HG03064 (cell line): ENCODE results near the gene EMID1.

Source experiments
- ATAC-seq: cut with Tn5 transposase; IDR thresholded peaks from one replicate; pipeline ENCODE4 v1.9.1; 2021; ENCODE audit warnings: low read depth; ENCODE audit not compliant: unreplicated experiment

Gene EMID1

DNA sequence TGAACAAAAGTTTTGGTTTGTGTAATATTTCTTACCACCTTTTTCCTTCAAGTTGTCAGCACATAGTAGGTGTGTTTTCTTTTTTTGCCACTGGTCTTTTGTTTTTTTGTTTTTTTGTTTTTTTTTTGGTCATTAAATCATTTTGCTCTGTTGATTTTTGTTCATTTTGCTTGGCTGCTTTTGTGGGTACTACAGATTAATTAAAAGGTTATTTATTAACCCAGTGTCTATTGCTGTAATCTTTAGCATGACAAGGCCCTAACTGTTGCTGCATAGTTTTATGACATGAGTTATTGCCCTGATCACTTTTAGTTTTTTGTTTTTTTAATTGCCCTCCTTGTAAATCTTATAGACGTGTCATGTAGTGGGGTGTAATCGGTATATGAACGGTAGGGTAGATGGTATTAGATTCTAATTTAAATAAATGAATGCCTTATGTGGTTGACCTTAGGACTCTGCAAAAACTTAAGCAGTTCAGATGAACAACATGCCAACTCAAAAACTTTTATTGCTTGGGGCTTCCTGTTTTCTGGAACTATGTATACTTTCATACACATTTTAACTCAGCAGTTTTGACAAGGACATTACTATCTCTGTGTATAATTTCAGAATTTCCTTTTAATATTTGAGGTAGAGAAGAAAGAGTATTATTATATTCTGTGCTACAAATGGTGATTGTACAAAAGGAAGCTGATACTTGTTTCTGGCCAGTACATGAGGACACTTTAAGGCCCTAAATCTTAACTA lies 70.3 kb downstream of the EMID1 start:
- no peak for ATAC-seq

DNA sequence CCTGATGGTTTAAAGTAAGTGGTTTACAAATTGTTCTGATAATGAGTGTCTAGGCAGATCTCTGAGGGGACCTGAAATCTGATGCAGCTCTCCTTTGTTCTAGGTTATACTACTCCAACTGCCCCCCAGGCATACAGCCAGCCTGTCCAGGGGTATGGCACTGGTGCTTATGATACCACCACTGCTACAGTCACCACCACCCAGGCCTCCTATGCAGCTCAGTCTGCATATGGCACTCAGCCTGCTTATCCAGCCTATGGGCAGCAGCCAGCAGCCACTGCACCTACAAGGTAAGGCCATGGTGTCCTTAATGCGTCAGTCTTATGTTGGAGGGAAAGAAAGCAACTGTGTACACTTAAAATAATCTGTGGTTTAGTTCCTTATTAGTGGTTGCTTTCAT lies 72.2 kb downstream of the EMID1 start:
- ATAC-seq = no peak

DNA sequence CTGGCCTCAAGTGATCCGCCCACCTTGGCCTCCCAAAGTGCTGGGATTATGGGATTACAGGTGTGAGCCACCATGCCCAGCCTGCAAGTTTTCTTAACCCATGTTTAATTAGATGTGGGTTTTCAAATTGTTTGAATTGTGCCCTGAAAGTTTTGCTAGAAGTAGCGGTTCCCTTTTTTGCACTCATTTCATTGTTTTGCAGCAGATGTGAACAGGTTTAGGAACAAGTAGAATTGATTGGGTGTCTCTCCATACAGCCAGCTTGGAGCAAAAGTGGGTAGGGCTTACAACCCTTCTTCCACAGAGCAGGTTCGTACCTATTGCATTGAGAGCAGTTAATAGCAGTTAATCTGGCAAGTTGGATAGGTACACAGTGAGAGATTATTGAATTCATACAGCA lies 78.5 kb downstream of the EMID1 start:
- ATAC-seq = no peak

DNA sequence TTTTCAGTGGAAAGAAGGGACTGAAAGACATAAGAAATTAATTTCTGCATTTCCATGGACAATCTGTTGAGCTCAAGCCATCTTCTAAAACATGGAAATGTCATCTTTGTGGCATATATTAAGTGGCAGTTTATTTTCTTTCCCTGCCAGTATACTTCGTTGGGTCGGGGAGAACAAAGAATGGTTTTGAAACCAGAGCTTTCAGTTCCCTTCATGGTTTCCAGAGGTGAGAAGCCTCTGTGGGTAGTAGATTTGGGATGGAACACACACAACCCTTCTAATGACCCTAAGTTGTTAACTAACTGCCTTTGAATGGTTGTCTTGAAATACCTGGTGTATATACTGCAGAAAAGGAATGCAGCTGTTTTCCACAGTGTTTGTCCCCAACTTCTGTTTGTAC lies 83.1 kb downstream of the EMID1 start:
- ATAC-seq = no peak

DNA sequence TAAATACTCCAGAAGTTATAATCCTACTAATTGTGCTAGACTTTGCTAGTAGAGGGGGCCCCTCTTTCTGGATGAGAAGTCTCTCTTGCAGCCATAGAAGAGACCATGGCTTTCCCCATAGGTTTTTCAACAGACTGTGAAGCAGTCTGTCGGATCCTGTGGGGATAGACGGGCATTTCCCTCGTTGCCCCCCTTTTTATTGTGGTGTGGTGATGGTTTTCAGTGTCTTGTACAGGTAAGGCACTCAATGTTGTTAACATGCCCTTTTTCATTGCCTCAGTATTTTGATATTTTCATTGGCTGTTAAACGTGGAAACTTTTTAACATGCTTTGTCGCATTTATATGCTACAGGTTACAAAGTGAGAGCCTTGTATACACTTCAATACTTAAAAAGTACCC lies 84.4 kb downstream of the EMID1 start:
- ATAC-seq = no peak

DNA sequence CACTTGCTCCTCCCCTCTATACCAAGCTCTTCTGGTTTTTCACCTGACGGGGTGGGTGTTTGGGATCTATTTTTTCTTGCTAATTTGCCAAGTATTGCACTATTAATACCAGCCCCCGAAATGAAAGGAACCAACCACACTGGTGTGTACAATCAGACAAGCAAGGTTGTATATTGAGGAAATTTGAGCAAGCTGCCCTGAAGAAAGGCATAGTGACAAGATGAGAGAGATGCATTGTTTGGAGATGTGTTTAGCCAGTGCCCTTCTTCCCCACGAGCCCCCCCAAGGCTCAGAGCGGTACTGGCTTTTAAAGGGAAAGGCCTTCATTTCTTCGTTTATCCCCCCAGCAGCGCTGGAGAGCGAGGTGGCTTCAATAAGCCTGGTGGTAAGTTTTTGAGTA lies 85.5 kb downstream of the EMID1 start:
- no peak for ATAC-seq

DNA sequence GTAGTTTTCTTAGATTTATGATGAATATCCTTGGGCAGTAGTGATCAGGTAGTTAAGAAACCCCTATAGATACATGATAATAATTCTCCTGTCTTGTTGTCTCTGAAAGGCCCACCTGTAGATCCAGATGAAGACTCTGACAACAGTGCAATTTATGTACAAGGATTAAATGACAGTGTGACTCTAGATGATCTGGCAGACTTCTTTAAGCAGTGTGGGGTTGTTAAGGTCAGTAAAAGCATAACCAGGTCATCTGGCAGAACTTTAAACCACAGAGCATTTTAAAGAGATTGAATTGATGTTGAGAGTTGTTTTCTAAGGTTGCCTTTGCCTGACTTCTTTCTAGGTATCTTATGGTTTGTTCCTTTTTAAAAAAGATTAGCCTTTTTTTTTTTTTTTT lies 86.7 kb downstream of the EMID1 start:
- ATAC-seq = no peak

DNA sequence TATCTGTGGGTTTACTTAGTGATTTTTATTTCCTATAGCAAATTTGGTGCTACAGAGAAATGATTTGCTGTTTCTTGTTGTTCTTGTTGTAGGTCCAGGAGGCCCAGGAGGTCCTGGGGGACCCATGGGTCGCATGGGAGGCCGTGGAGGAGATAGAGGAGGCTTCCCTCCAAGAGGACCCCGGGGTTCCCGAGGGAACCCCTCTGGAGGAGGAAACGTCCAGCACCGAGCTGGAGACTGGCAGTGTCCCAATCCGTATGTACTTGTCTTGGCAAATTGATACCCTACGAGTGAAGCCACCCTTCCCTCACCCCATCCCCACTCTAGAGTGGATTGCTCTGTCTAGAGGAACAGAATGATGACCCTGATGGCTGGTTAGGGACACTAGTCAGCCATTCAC lies 92.9 kb downstream of the EMID1 start:
- ATAC-seq = no peak

DNA sequence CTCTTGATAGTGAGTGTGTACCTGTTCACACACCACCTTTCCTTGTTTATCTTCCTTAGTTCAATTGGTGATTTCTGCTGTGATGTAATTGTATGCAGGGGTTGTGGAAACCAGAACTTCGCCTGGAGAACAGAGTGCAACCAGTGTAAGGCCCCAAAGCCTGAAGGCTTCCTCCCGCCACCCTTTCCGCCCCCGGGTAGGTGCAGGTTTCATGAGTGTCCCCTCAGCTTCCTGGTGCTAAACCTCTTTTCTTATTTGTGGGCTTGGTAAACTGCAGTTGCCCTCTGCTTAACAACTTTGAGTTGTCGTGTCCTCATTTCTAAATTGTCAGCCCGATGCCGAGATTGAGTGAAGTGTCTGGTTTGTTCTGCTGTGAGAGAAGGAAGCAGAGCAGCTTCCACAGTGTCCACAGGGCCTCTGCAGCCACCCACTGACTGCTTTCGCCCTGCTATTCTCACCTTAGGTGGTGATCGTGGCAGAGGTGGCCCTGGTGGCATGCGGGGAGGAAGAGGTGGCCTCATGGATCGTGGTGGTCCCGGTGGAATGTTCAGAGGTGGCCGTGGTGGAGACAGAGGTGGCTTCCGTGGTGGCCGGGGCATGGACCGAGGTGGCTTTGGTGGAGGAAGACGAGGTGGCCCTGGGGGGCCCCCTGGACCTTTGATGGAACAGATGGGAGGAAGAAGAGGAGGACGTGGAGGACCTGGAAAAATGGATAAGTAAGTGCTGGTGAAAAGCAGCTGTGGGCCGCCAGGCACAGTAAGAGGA lies 93.6 kb downstream of the EMID1 start:
- ATAC-seq = no peak

DNA sequence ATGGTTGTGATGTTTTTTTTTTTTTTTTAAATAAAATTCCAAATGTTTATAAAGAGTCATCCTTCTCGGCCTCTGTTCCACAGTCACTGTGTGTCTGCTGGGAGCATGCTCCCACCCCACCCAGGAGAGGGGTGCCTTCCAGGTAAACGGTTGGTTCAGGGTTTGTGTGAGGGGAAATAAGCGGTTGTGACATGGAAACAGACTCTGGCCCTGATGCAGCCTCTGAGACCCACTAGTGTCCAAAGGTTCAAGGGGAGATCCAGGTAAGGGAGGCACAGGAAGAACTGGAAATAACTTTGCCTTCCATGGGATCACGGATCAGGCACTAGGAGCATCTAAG lies 94.7 kb downstream of the EMID1 start:
- no peak for ATAC-seq

DNA sequence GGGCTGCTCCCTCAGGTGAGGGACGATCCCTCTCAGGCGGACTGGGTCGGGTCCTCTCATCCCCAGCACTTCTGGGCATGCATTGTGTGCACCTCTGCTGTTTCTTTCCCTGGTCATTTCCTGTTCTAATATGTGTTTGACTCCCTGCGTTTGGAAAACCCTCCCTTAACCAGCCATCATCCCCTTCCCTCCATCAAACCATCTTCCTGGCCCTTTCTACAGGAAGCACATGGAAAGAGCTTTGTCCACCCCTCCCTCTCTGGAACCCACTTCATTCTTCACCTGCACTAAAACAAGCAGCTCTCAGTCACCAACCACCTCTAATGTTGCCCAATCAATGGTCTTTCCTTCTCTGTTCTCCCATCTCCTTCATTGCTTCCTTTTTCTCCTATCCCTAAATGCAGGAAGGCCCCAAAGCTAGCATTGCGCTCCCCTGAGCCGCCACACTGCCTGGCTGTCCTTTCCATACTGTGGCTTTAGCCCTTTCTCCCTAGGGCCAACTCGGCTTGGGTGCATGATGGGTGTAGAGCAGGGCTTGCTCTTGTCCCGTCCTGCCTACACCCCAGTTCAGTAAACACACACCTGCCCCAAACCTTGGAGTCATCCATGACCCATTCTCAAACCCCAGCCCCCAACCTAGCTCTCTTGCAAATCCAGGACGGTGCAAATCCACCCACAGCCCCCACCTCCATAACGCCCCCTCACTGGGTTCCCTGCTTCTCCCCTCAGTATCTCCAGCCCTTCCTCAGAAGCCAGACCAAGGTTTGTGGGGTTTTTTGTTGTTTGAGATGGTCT lies 95.3 kb downstream of the EMID1 start:
- ATAC-seq = no peak

DNA sequence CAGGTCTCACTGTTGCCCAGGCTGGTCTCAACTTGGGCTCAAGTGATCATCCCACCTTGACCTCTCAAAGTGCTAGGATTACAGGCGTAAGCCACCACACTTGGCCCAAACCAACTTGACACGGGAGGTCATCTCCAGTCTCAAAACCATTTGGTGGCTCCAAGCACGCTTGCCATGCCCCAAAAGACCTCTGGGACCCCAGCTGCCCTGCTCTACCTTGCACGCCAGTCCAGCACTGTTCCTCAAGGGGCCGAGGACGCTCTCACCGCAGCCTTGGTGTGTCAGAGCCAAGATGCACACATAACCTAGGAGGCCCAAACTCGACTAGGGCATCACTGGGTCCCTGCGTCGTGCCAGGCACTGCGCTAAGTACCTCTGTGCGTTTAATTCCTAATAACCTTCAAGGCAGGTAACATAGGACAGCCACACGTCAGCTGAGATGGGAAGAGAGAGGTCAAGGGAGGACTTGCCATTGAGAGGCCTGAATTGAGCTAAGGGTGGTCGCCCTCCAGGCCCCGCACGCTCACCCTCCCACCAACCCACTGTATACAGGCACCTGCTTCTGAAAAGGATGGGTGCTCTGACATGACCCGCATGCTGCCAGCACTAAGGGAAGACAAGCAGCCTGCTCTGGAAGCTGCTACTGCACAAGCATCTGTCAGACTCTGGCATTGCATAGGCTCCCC lies 96.2 kb downstream of the EMID1 start:
- no peak for ATAC-seq

DNA sequence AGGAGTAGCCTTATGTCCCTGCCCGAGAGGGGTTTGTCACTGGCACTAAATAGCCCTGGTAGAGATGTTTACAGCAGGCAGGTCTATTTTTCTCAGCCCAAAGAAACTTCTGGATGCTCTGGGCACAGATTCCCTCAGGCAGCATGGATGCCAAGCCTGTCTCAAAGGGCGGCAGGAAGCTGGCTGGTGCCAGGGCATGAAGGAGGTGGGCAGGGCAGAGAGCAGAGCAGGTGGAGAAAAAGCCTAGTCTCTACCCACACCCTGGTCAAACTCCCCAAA lies 96.6 kb downstream of the EMID1 start:
- ATAC-seq = no peak

DNA sequence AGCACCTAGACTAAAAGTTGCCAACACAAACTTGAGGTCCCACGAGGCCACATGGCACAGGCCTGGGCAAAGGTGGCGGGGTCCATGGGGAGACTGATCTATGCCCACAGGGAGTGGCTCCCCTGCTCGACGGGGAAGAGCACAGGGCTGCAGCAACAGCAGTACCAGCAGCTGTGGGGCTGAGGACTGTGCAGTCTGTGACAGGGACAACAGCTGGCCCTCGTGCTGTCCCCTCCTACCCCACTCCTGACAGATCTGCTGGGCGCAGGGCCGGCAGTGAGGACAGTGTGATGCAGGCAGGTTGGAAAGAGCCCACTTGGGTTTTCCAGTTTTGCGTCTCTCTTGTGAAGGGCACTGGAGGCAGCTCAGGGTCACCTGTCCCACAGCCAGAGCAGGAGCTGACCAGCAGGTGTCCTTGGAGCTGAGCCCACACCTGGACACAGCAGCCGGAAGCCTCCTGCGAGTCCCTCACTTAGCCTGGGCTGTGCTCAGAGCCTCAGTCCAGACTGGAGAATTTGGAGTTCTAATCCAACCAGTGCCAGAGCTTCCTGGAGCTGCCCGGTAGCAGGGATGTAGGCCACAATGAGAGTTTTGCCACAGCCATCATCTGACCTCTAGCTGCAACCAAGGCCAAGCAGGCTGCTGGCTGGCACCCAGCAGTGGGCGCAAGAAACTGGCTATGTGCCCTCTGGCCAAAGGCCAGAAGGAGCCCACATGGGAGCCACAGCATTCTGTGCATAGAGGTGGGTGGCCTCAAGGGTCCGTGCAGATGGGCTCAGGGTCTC lies 97.2 kb downstream of the EMID1 start:
- no peak for ATAC-seq

DNA sequence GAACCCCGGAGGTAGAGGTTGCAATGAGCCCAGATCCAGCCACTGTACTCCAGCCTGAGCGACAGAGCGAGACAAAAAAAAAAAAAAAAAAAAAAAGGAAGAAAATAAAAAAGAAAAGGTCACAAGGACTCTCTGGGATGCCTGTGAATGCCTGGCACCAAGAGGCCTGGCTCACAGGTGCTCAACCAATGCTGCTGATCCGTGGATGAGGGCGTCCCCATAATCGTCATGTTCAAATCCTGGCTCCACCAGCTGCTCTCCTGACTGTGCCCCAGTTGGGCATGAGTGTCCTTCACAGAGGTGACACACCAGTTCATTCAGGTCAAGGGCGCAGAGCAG lies 100.1 kb downstream of the EMID1 start:
- ATAC-seq = no peak

DNA sequence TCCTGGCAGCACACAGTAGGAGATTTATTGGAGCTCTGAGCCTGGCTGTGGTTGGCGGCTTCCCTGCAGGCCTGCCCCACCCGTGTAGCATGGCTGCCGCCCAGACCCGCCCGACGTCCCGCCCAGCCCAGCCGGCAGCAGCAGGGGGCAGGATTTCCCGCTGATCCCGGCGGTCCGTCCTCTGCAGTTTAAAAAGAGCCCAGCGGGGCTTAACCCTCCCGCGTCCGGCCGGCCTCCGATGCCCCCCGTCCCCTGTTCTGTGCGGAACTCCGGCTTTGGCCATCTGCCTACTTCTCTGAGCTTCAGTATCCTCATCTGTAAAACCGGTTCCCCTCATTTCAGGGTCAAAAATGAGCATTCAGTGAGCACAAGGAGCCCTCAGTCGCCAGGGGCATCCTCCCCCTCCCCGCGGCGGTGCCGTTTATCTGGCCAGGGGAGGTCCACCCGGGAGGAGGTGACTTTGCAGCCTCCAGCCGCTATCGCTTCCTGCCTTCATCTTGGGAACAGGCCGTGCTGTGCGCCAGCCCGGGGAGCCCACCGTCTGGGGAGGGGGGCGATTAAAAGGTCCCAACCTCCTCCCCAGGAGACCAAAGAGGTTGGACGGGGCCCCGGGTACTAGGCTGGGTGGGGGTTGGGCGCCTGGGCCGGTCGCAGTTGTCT lies 100.6 kb downstream of the EMID1 start, which contains the start of gene GAS2L1:
Gene GAS2L1, plus strand, starts transcription at position 476 of the 660 bp plus-strand sequence. CDS start 1,456 bp downstream, outside the sequence.
- ATAC-seq = no peak

DNA sequence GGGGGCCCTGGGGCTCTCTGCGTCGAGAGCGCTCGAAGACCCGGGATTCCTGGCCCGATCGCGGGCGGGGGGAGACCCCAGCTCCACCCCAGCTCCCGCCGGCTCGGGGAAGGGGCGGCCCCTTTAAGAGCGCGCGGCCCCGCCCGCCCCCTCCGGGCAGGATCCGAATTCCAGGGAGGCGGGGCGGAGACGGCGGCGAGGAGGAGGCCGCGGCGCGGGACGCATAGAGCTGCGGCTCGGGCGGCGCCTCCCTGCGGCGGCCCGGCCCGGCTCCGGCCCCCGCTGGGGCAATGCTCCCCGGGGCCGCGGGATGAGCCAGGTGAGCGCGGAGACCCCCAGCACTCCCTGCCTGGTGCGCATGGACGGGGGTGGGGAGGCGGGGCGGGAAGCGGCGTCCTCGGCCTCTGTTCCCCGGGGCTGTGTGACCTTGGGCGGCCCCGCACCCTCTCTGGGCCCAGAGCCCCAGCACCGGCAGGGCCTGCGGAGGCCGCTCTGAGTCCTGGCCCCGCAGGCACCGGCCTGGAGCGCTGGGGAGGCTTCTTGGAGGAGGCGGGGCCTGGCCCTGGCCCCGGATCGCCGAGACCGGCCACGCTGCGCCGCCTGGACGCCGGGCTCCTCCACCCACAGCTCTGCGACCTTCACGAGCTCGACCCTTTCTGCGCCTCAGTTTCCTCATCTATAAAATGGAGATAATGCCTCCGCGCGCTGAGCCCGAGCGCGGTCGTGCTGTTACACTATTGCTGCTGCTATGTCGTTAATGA lies 101.3 kb downstream of the EMID1 start:
- no peak for ATAC-seq

DNA sequence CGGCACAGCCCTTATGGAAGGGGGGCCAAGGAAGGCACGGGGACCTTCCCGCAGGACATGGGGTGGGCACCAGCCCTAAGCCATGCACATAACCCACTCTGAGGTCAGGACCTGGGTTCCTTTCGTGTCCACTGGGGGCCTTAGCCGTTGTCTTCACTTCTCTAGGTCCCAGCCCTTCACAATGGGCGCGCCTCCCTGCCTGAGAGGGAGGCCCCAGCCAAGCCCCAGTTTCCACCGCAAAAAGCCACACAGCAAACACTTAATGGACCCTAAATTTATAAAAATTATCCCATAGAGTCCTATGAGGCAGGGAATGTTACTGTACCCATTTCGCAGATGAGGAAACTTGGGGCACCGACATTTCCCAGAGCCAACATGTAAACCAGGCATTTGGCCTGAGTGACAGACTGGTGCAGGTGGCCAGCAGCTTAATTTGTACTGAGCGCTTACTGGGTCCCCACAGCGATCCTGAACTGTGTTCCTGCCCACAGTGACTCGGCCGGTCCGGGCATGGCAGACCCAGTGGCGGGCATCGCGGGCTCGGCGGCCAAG lies 102.0 kb downstream of the EMID1 start:
- no peak for ATAC-seq
